Heart left ventricle (tissue), 16 donors: ENCODE results near the gene RIMBP3C. TPM values are rescaled to one million over a fixed set of nuclear protein-coding genes. Genes with fewer than 3 reads are reported as not detected.
A peak's percentile ranks its signal among the peaks of the same experiment; 100 is the strongest.
"Not testable (repeated sequence)": the region's sequence is repeated elsewhere in the genome, so short reads cannot be mapped to it uniquely, and the experiment has no call there.

Experiments used
- ATAC-seq, 4 donors: fragments of 200-7000 bp; cut with Tn5 transposase; one replicate each; pipeline ENCODE4 v1.9.1; 2020 to 2022; ENCODE audit warnings: moderate library complexity in 4 of 4, mild to moderate bottlenecking in 3 of 4, moderate number of reproducible peaks in 1 of 4
- DNase-seq, 5 donors: peaks; one replicate each; pipeline ENCODE4 v3.0.0-alpha.2; 2020
- H3K27ac ChIP-seq, 12 donors: fragments of 200-600 bp; sonication (generic) in 4 of 12; one replicate each; pipeline versions ENCODE4 v1.5.0 to v1.8.0; 2016 to 2022; ENCODE audit warnings: mild to moderate bottlenecking in 2 of 12
- H3K27me3 ChIP-seq, 9 donors: fragments of 200-600 bp; sonication (generic) in 2 of 9; one replicate each; pipeline versions ENCODE4 v1.5.1 to v1.8.0; 2016 to 2022; ENCODE audit warnings: mild to moderate bottlenecking in 3 of 9
- H3K36me3 ChIP-seq, 9 donors: fragments of 200-600 bp; sonication (generic) in 2 of 9; one replicate each; pipeline versions ENCODE4 v1.5.0 to v1.8.0; 2018 to 2022; ENCODE audit warnings: mild to moderate bottlenecking in 2 of 9
- H3K4me1 ChIP-seq, 12 donors: fragments of 200-600 bp; sonication (generic) in 4 of 12; one replicate each; pipeline versions ENCODE4 v1.5.0 to v1.8.0; 2016 to 2022; ENCODE audit warnings: mild to moderate bottlenecking in 3 of 12
- H3K4me3 ChIP-seq, 12 donors: fragments of 200-600 bp; sonication (generic) in 4 of 12; one replicate each; pipeline versions ENCODE4 v1.5.0 to v1.8.0; 2017 to 2022; ENCODE audit warnings: mild to moderate bottlenecking in 9 of 12, moderate library complexity in 4 of 12
- H3K9me3 ChIP-seq, 12 donors: fragments of 200-600 bp; sonication (generic) in 4 of 12; one replicate each; pipeline versions ENCODE4 v1.5.0 to v1.8.0; 2016 to 2022; ENCODE audit warnings: mild to moderate bottlenecking in 1 of 12
- CTCF ChIP-seq, 12 donors: fragments of 200-600 bp; sonication (generic) in 4 of 12; IDR thresholded peaks; one replicate each; pipeline versions ENCODE4 v1.5.0 to v1.8.0; 2018 to 2022; ENCODE audit warnings: antibody characterized with exemption in 12 of 12, mild to moderate bottlenecking in 5 of 12
- POLR2A ChIP-seq, 2 donors: fragments of 450-650 bp; IDR thresholded peaks; one replicate each; pipeline ENCODE4 v1.6.1; 2017; ENCODE audit warnings: antibody characterized with exemption in 2 of 2, mild to moderate bottlenecking in 2 of 2, moderate library complexity in 2 of 2
- WGBS, 4 donors: extraction: QIAGEN DNeasy Blood & Tissue Kit in 2 of 4; methylation state at CpG; one replicate each; pipeline versions ENCODE4 v1.1.5 to v1.1.7; 2013 to 2018; 5-methylcytosine and 5-hydroxymethylcytosine counted together
- intact Hi-C, 10 donors: fragments of 100-400 bp; cut with DNase I; formaldehyde crosslinking; loops; one replicate each; pipeline versions ENCODE4 v1.11.1 to v1.14.2; 2022
- polyA plus RNA-seq, 2 donors: library from polyadenylated mRNA; stranded (reverse); fragments of 200-250 nt; gene quantifications; one replicate each; pipeline ENCODE4 v1.2.3, GENCODE V29; 2013
- total RNA-seq, 9 donors: library from RNA; depleted of rRNA in 2 of 9; stranded (reverse); fragments of >200 nt in 2 of 9; fragmentation: NEBNext Ultra II Directional in 3 of 9; extraction: Animal tissue kit (Norgen Biotek cat#: 25700) in 3 of 9; gene quantifications; one replicate each; pipeline versions ENCODE4 v1.1.0 to v1.2.4, GENCODE V29; 2016 to 2023
- donor health status: ischemic (EF 13 %, LVEDD 7.1; RV severe dilation, severe dysfunction).
- donor health status: healthy with polysubstance abuse.
- donor health status: DM: no; HTN: yes; CAD: no.
- donor health status: DM: no; HTN: no; CAD: no.
- donor health status: ischemic (EF 25% LVEDD 6.9; RV normal size, moderate dysfunction).
- donor health status: ischemic (EF 25% LVEDD 5.7; RV mildly dilated, moderate dysfunction).
- donor health status: healthy.
- donor health status: DM: yes; HTN: yes; CAD: no.
- donor health status: ischemic (EF 35%, LVEDD 5.7; RV mildly dilated, moderate dysfunction).
- donor health status: nonischemic (EF 11% LVEDD 7.7; RV severe dilation, severe dysfunction).
- donor health status: DM: yes; HTN: yes; CAD: no.
- donor health status: PGD.
- donor health status: ischemic (EF 29% LVEDD 5.4; RV normal size, mild dysfunction).
- donor health status: nonischemic (EF 23%, LVEDD 6.1; RV moderate dilation, normal function).

RIMBP3C gene
- total and polyA plus RNA-seq, 11 donors = 0.08 to 0.37 (median 0.19) TPM; not detected in 7

- 0 to 1% (median 1%) methylated on average over 15 to 85 of the region's 85 CpGs for WGBS, 4 donors
These were observed 16.4 kb upstream of the RIMBP3C start, which contains the start of gene UBE2L3 for GRCh38 chr22:21567456-21568346. UBE2L3 (plus strand) TSS chr22:21567714; CDS start chr22:21567745, 31 bp downstream.

GRCh38 chr22:21564411-21564810 lies 13.2 kb upstream of the RIMBP3C start:
- Histone ChIP-seq H3K27me3 (no peaks in the 10 kb centered on the region), H3K9me3 (no peaks in the 10 kb centered on the region), H3K27ac (no peak overlapping the region), H3K4me1 (peaks cover 2 to 13% (median 11%) of the 10 kb centered on the region in 12 donors), H3K4me3 (no peak overlapping the region), H3K36me3 (no peaks in the 10 kb centered on the region)
- 77 to 88% (median 82%) methylated on average over 6 of the region's 6 CpGs for WGBS, 4 donors
- intact Hi-C loops = no loop called here
- ATAC-seq = no peak
- TF ChIP-seq POLR2A (IDR thresholded peaks at IDR 0.05) (no peak), CTCF (IDR thresholded peaks at IDR 0.05) (no peak)
- DNase-seq = no peak

More at GRCh38 chr22:21567456-21568346, 16.4 kb upstream of the RIMBP3C start, which contains the start of gene UBE2L3:
- peak in 1 of 12 donors; percentile 25 for TF ChIP-seq CTCF (IDR thresholded peaks at IDR 0.05)
- peak in 1 of 2 donors; percentile 40 for TF ChIP-seq POLR2A (IDR thresholded peaks at IDR 0.05)
- H3K36me3 ChIP-seq = peaks cover 0 to 3% (median 0%) of the 10 kb centered on the region in 9 donors
- peak; percentile 91 to 97 (median 96) for ATAC-seq
- H3K9me3 ChIP-seq = no peaks in the 10 kb centered on the region
- peak within 1 kb of the TSS; percentile 80 to 97 (median 88) for H3K27ac ChIP-seq
- peak; percentile 86 to 92 (median 88) for DNase-seq
- H3K4me3 ChIP-seq = peak within 1 kb of the TSS; percentile 75 to 99 (median 92)
- peaks cover 4 to 46% (median 37%) of the 10 kb centered on the region in 12 donors for H3K4me1 ChIP-seq
- H3K27me3 ChIP-seq = no peaks in the 10 kb centered on the region
- intact Hi-C loops = no loop called here

GRCh38 chr22:21563912-21564311 lies 12.7 kb upstream of the RIMBP3C start:
- intact Hi-C loops = no loop called here
- no peak for ATAC-seq
- Histone ChIP-seq H3K9me3 (no peaks in the 10 kb centered on the region), H3K36me3 (no peaks in the 10 kb centered on the region), H3K27ac (no peak overlapping the region), H3K4me1 (peaks cover 0 to 8% (median 6%) of the 10 kb centered on the region in 12 donors), H3K4me3 (no peak overlapping the region), H3K27me3 (no peaks in the 10 kb centered on the region)
- no peak for DNase-seq
- TF ChIP-seq CTCF (IDR thresholded peaks at IDR 0.05) (no peak), POLR2A (IDR thresholded peaks at IDR 0.05) (no peak)
- WGBS, 4 donors = 94 to 97% (median 95%) methylated on average over 8 of the region's 8 CpGs

- H3K27me3 ChIP-seq, H3K4me3 ChIP-seq, H3K36me3 ChIP-seq, H3K4me1 ChIP-seq, DNase-seq, H3K27ac ChIP-seq, intact Hi-C loops, ATAC-seq, H3K9me3 ChIP-seq: not testable (repeated sequence)
- 14 to 57% methylated on average over 1 of the region's 3 CpGs; no CpG with 5 or more reads in 2 of the 4 donors for WGBS, 4 donors
These were observed 9.4 kb upstream of the RIMBP3C start for GRCh38 chr22:21560657-21561056.

GRCh38 chr22:21559345-21560125 lies 8.3 kb upstream of the RIMBP3C start:
- H3K9me3 ChIP-seq, DNase-seq, H3K27ac ChIP-seq, H3K27me3 ChIP-seq, H3K4me1 ChIP-seq, intact Hi-C loops, H3K4me3 ChIP-seq, H3K36me3 ChIP-seq: not testable (repeated sequence)
- peak in 1 of 4 donors; percentile 32 for ATAC-seq
- 63 to 64% (median 64%) methylated on average over 4 to 6 of the region's 10 CpGs; no CpG with 5 or more reads in 1 of the 4 donors for WGBS, 4 donors

GRCh38 chr22:21550678-21551047 lies 598 bp downstream of the RIMBP3C start:
- WGBS, 4 donors = no CpG with 5 or more reads among the region's 44 CpGs
- not testable (repeated sequence) for H3K36me3 ChIP-seq

GRCh38 chr22:21550008-21550677 lies 1.1 kb downstream of the RIMBP3C start:
- intact Hi-C loops = not testable (repeated sequence)
- peak; percentile 38 to 87 (median 86) for ATAC-seq
- no CpG with 5 or more reads among the region's 62 CpGs for WGBS, 4 donors

More at GRCh38 chr22:21550678-21551047, 598 bp downstream of the RIMBP3C start:
- DNase-seq, intact Hi-C loops, H3K27ac ChIP-seq, H3K4me3 ChIP-seq, H3K4me1 ChIP-seq, H3K27me3 ChIP-seq, H3K9me3 ChIP-seq: not testable (repeated sequence)
- peak in 3 of 4 donors; percentile 40 to 80 (median 79) for ATAC-seq

More at GRCh38 chr22:21550008-21550677, 1.1 kb downstream of the RIMBP3C start:
- not testable (repeated sequence) for H3K36me3 ChIP-seq, H3K27me3 ChIP-seq, DNase-seq, H3K4me1 ChIP-seq, H3K9me3 ChIP-seq, H3K27ac ChIP-seq, H3K4me3 ChIP-seq
